KBM-7 (cell line): Measurements from ENCODE around the gene F7.

Experiments used
- DNase-seq: peaks from one replicate; pipeline ENCODE4 v3.0.0-alpha.2; 2015
- in situ Hi-C: fragments of 300-500 bp; cut with MboI; formaldehyde crosslinking; loops from 2 replicates; pipeline ENCODE4 v1.14.3; 2020; ENCODE audit warnings: low sequenced_read_pairs, low pct_unique_long_range_greater_than_20kb, mixed read lengths

F7 gene

DNA sequence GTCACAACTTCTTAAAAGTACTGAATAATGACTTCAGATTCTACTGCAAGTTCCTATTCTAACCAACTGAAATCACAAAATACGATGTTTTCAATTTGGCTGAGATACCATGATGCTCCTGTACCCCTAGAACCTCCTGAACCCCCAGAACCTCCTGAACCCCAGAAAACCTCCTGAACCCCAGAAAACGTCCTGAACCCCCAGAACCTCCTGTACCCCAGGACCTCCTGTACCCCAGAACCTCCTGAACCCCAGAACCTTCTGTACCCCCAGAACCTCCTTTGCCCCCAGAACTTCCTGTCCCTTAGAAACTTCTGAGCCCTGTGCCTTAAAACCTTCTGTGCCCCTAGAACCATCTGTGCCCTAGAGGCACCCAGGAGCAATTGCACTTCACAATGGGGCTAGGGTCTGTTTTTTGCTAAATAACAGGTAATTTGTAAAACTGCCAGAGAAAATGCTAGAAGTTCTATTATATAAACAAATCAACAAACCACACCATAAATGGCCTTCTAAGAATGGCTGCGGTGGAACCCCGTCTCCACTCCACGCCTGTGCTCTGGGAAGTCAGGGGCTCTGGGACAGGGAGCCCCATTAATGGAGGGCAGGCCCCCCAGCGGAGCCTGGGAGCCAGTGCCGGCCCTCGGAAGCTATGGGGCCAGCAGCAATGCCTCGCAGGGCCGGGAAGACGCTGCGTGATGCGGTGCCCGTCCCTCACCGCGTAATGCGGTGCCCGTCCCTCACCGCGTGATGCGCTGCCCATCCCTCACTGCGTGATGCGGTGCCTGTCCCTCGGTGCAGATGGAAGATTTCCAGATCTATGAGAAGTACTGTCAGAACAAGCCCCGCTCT lies 21.3 kb upstream of the F7 start:
- no peak for DNase-seq
- in situ Hi-C loops: no loop called here

DNA sequence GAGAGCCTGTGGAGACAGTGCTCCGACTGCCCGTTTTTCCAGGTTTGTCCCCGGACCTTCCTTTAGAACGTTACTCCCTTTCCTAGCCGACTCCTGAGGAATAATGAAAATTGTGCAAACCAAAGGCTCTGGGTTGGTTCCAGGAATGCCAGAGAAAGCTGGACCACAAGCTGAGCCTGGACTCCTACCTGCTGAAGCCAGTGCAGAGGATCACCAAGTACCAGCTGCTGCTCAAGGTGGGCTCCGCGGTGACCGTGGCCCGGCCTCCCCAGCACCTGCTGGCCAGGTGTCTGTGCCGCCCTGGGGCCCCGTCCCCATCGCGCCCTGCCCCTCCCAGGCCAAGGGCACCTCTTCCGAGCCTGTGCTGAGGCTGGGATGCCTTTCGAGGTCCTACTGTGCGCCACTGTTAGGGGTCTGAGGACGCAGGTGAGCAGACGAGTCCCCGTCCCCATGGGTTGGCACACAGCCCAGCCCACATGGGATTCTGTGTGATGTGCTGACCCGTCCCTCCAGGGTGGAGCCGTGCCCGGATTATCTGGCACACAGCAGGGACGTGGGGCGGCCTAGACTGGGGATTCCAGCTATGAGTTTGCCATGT lies 20.5 kb upstream of the F7 start:
- in situ Hi-C loops: no loop called here

DNA sequence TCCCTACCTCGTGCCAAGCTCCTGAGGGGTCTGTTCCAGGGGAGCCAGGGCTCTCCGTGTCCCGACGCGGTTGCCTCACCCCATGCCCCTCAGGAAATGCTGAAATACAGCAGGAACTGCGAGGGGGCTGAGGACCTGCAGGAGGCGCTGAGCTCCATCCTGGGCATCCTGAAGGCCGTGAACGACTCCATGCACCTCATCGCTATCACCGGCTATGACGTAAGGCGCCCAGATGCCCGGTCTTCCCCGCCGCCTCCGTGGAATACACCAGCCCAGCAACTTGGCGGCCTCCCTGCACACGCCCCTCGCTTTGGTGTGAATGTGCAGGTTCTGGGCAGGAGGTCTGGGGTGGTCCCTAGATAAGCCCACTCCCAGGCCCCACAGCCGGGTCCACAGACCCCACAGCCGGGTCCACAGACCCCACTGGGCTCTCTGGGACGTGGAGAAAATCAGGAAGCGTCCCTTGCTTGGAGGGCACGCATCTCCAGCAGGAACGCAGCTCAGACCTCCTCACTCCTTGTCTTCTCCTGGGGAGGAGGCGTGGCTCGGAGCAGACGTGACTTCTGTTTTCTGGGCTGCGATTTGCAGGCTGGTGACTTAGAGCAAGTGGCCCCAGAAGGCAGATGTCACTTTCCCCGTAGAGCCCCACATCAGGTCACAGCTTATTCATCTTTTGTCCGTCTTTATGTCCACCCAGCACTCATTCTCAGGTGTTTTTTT lies 19.4 kb upstream of the F7 start:
- DNase-seq: no peak
- in situ Hi-C loops: no loop called here

More for the DNA sequence above, 20.5 kb upstream of the F7 start:
- DNase-seq: no peak

DNA sequence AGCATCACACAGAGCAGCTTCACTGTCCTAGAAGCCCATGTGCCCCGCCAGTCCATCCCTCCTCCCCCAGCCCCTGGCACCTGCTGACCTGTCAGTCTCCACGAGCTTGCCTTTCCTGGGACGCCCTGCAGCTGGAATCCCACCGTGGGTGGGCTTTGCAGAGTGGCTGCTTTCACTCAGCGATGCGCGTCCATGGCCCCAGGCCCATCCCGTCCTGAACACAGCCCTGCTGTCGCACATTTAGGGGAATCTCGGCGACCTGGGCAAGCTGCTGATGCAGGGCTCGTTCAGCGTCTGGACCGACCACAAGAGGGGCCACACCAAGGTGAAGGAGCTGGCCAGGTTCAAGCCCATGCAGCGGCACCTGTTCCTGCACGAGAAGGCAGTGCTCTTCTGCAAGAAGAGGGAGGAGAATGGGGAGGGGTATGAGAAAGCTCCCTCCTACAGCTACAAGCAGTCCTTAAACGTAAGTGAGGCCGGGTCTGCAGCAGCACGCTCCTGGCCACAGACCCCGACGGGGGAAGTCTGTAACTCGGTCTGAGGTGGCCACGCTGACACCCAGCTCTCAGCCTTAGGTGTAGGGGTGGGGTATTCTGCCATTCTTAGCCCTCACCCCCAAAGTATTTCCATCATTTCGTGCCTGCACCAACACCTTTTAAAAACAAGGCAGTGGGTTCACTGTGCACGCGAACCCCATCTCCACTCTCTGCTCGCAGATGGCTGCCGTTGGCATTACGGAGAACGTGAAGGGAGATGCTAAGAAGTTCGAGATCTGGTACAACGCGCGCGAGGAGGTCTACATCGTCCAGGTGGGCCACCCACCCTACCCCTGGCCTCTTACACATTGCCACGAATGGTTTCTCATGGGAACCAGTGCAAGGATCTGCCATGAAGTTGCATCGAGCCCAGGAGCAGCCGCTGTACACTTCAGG lies 18.3 kb upstream of the F7 start:
- in situ Hi-C loops: no loop called here
- no peak for DNase-seq

DNA sequence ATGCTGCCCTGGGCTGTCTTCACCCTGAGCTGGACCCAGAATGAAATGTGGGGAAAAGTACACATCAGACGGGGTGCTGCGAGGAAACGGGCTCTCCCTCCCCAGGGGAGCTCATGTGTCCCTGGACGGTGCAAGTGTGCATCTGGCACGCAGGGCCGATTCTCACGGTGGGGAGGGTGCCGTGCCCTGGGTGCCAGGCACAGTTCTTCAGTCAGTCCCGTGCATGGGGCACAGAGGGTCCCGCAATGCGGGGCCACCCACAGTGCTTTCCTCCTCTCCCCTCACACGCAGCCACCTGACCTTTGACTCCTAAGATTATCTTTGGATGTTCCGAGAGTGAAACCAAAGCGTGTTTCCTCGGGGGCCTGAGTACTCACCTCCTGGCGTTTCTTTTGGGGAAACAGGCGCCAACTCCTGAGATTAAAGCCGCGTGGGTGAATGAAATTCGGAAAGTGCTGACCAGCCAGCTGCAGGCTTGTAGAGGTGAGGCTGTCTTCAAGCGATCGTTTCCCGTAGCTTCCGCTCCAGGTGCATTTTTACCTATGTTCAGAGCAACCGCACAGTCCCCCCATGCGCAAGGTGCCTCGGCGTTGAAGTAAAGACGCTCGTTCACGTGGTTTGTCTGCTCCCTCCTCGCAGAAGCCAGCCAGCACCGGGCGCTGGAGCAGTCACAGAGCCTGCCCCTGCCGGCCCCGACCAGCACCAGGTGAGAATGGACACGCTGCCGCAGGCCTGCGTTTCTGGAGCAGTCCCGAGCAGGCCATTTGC lies 17.5 kb upstream of the F7 start:
- DNase-seq: no peak

DNA sequence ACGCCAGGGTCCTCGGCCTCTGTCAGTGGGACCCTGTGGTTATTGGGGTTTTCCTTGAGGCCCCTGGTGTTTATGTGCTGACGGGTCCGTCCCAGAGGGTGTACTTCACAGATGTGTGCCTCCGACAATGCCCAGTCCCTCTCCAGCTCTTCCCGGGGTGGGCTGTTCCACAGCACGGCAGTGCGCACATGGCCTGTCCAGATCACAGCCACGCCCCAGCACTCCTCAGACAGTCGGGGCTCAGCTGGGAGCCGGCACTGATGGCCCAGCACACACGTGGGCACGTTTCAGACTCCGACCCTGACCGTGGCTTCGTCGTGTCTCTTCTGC lies 16.9 kb upstream of the F7 start:
- no peak for DNase-seq
- in situ Hi-C loops: no loop called here

More for the DNA sequence above, 17.5 kb upstream of the F7 start:
- in situ Hi-C loops: no loop called here

DNA sequence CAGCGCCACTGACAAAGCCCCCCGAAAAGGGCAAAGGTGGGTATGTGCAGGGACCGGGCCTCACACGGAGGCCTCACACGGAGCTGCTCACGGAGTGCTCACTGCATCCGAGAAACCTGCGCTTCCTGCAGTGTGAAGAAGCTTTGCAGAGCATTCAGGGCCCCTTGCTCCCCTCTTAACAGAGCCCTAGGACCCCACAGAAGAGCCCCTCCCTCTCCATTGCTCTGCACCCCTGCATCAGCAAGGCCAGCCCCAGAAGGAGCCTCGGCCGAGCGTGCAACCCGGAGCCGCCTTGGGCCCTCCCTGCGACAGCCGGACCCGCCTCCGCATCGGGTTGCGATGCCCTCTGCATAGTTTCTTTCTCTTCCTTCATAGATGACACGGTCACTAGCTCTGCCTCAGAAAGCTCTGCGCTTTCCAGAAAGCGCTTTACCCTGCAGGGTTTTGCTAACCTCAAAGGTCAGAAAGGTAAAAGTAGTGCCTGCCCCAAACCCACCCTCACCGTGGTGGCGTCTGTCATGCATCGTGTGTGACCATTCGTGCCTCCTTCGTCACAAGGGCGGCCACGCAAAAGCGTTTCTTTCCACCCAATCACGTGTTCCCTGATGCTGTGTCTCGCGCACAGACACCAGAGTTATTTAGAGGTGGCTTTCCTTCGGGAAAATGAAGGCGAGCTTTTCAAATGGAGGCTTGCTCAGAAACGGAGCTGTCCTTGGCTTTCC lies 15.7 kb upstream of the F7 start:
- DNase-seq: no peak
- in situ Hi-C loops: no loop called here

DNA sequence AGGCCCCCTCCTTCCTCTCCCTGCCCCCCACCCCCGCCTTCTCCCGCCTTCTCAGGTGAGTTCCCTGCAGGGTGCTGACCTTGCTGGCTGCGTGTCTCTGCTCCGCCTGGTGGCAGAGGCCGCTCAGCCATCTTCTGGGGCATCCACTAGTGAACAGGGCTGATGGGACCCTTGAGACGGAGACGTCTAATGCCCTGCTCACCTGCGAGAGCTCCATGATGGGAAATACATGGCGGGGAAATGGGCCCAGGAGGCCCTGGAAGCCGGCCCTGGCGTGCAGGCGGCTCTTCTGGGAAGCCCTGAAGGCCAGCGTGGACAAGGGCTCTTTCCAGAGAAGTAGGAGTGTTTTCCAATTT lies 15.2 kb upstream of the F7 start:
- no peak for DNase-seq
- in situ Hi-C loops: no loop called here

DNA sequence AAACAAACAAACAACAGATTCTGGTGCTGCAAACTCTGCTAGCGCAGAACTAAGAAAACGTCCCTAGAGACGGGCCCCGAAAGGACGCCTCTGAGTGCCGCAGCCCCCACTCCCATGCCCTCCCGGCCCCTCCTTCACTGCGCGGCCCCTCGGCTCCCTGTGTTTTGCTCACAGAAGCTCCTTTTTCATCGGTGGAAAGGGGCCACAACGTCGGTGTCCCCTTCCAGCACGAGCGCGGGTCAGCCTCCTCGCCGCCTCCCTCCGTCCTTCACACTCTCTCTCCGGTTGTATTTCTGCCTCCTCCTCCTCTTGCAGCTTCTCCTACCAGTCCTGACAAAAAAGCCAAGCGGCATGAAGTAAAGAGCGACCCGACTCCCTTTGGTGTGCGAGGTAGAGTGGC lies 14.8 kb upstream of the F7 start:
- DNase-seq: no peak
- in situ Hi-C loops: no loop called here

DNA sequence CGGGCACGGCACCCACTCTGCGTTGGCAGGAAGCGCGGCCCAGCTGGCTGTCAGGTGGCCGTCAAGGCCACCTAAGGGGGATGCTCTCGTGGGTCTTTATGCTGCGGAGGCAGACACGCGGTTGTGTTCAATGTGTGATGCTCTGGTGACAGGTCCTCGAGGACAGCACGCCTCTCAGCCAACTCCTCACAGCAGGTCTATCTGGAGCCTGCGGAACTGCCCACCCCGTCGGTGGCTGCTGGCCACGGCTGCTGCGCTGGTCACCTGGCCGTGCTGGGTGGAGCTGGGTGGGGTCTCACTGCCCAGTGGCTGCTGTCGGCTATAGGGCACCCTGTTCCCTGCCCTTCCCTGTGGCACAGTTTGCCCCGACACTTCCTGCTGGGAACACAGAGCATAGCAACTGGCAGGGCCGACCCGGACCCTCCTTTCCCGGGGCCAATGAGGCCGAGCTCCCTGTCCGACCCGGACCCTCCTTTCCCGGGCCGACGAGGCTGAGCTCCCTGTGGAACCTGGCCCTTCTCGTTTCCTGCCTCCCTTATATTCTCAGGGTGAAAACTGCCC lies 14.3 kb upstream of the F7 start:
- no peak for DNase-seq
- in situ Hi-C loops: no loop called here

DNA sequence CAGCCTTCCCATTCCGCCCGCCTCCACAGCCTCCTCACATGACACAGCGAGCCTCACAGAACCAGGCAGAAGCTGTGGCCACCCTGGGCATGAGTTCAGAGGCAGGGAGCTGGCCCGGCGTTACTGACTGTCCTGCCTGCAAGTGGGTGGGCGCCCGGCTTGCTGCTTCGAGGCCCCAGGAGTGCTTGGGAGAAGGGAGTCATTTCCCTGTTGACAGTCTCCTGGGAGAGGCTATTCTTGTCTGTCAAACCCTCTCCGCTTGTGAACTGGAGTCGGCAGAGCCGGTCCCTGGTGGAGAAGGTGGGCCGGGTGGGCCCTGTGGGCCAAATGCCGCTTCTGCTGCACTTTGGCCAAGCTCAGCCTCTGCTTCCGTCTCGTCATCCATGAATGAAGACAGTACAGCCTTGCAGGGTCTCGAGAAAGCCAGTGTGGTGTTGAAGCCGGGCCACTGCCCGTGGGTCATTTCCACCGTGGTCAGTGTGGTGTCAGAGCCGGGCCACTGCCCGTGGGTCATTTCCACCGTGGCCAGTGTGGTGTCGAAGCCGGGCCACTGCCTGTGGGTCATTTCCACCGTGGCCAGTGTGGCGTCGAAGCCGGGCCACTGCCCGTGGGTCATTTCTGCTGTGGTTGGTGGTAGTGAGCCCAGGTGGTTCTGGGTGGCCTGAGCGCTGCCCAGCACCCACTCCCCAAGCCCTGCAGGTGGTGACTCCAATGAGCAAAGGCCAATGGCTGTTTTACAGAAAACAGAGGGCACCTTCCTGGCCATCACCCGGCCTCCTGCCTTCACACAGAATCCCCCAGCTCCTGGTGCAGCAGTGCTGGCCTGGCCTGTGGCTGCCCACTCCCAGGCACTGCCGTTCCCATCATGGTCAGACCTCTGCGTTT lies 13.5 kb upstream of the F7 start:
- DNase-seq: no peak
- in situ Hi-C loops: no loop called here

DNA sequence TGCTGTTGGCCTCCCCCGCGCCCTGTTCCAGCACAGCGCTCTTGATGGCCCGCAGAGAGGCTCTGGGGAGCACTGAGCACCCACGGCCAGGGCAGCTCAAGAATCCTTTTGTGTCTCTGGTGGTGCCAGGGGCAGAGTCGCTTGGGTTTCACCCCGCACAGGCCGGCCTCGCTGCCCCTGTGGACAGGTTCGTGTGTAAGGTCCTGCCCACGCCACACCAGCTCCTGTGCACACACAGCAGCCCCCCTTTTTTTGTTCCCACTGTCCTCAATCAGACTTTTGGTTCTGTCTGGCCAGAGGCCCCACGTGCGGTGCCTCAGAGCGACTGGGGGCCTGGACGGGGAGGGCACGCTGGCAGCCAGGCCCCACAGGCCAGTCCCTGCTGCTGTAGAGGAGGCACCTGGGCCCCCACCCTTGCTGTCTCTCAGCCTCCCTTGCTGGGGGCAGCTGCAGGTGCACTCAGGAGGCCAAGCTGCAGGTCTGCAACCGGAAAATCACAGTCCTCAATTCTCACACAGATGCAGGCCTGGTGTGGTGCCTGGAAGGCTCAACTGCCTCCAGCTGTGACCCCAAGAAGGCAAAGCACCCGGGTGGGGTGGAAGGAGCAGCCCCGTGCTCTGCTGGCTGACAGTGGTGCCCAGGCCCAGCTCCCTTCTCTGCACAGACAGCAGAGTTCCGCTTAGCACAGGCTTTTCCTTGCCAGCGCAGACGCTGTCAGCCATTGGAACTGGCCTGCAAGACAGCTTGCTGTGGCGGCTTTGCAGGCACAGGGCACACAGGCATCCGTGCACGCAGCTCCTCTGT lies 12.6 kb upstream of the F7 start:
- in situ Hi-C loops: no loop called here
- no peak for DNase-seq

DNA sequence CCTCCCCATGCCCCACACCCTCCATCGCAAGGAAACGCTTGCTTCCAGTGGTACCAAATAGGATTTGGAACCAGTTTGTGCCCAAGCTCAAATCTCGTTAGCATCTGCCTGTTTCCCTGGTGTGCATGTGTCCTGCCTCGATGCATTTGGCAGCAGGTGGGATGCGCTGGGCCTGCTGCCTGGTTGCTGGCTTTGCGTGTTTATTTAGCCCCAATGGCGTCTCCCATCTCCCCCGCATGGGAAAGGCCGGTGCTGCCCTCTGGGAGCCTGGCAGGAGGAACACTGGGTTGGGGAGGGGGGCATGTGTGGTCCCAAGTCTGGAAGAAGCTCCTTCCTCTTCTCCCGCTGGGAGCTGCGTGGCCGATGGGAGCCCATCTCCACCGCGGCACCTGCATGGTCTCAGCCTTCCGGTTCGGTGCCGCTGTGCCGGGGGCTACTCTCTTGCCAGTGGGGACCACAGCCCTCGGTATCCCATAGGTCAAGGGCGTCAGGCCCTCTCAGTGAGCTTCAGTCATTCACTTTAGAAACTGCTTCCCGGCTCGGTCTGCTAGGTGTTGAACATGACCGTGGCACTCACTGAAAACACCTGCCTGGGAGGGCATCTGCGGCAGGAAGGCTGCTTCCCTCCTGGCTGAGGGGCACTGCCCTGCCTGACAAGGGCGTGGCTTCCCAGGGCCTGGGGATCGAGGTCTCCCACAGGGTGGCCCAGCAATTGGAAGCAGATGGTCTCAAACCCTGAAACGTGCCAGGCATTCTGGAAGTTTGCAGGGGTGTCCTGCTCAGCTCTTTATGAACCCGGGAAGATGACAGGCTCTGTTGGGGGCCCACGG lies 11.8 kb upstream of the F7 start:
- in situ Hi-C loops: no loop called here
- DNase-seq: no peak

DNA sequence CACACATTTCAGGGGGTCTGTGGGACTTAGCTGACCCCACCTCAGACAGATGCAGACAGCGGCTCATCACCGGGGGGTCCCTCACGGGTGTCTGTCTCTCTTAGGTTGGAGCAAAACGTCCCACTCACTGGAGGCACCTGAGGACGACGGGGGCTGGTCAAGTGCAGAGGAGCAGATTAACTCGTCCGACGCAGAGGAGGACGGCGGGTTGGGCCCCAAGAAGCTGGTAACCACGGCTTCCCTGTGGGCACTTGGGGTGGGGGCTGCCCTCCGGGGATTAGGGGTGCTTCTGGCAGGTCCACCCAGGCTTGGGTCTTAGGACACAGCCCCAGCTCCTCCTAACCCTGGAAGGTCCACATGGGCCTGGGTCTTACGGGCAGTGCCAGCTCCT lies 11.2 kb upstream of the F7 start:
- no peak for DNase-seq
- in situ Hi-C loops: no loop called here
